Heart right ventricle (tissue), 16 donors: ENCODE data around the gene OPTC. TPM values are rescaled to one million over a fixed set of nuclear protein-coding genes. Genes with fewer than 3 reads are reported as not detected.

ENCODE experiments used
- ATAC-seq, 8 donors: fragments of 200-7000 bp; cut with Tn5 transposase; one replicate each; pipeline ENCODE4 v1.9.1; 2020; ENCODE audit warnings: mild to moderate bottlenecking in 8 of 8, moderate library complexity in 8 of 8, moderate number of reproducible peaks in 1 of 8
- DNase-seq, 2 donors: peaks; one replicate each; pipeline ENCODE4 v3.0.0-alpha.2; 2020
- H3K27ac ChIP-seq, 10 donors: fragments of 200-600 bp; sonication (generic) in 2 of 10; one replicate each; pipeline versions ENCODE4 v1.5.0 to v1.8.0; 2020 to 2022; ENCODE audit warnings: mild to moderate bottlenecking in 3 of 10
- H3K27me3 ChIP-seq, 7 donors: fragments of 200-600 bp; one replicate each; pipeline ENCODE4 v1.8.0; 2021 to 2022; ENCODE audit warnings: mild to moderate bottlenecking in 2 of 7
- H3K36me3 ChIP-seq, 9 donors: fragments of 200-600 bp; sonication (generic) in 1 of 9; one replicate each; pipeline versions ENCODE4 v1.5.0 to v1.8.0; 2020 to 2022; ENCODE audit warnings: mild to moderate bottlenecking in 2 of 9
- H3K4me1 ChIP-seq, 9 donors: fragments of 200-600 bp; sonication (generic) in 1 of 9; one replicate each; pipeline versions ENCODE4 v1.5.0 to v1.8.0; 2020 to 2022; ENCODE audit warnings: mild to moderate bottlenecking in 4 of 9
- H3K4me3 ChIP-seq, 10 donors: fragments of 200-600 bp; sonication (generic) in 2 of 10; one replicate each; pipeline versions ENCODE4 v1.5.0 to v1.8.0; 2020 to 2022; ENCODE audit warnings: mild to moderate bottlenecking in 7 of 10, moderate library complexity in 2 of 10
- H3K9me3 ChIP-seq, 11 donors: fragments of 200-600 bp in 10 of 11; sonication (generic) in 2 of 11; one replicate each; pipeline versions ENCODE4 v1.5.0 to v1.8.0; 2013 to 2022; ENCODE audit warnings: mild to moderate bottlenecking in 2 of 11, control low read depth in 1 of 11, moderate library complexity in 1 of 11
- CTCF ChIP-seq, 9 donors: fragments of 200-600 bp; sonication (generic) in 2 of 9; IDR thresholded peaks; one replicate each; pipeline versions ENCODE4 v1.5.0 to v1.8.0; 2021 to 2022; ENCODE audit warnings: antibody characterized with exemption in 9 of 9, mild to moderate bottlenecking in 5 of 9, moderate library complexity in 1 of 9
- WGBS, 2 donors: extraction: QIAGEN DNeasy Blood & Tissue Kit; methylation state at CpG; one replicate each; pipeline ENCODE4 v1.1.7; 2013; ENCODE audit warnings: inconsistent platforms in 1 of 2; 5-methylcytosine and 5-hydroxymethylcytosine counted together
- intact Hi-C, 10 donors: fragments of 100-400 bp; cut with DNase I; formaldehyde crosslinking; loops; one replicate each; pipeline versions ENCODE4 v1.11.1 to v1.14.2; 2022
- polyA plus RNA-seq, 2 donors: library from polyadenylated mRNA; stranded (reverse); fragments of 200-250 nt; gene quantifications; one replicate each; pipeline ENCODE4 v1.2.3, GENCODE V29; 2013
- total RNA-seq, 10 donors: library from RNA; stranded (reverse); fragmentation: NEBNext Ultra II Directional in 3 of 10; extraction: Animal tissue kit (Norgen Biotek cat#: 25700) in 3 of 10; gene quantifications; one replicate each; pipeline versions ENCODE4 v1.2.1 to v1.2.4, GENCODE V29; 2021 to 2023
- donor health status: Arrhythmogenic right ventricular cardiomyopathy.
- donor health status: ischemic (EF 13 %, LVEDD 7.1; RV severe dilation, severe dysfunction).
- donor health status: healthy with polysubstance abuse.
- donor health status: DM: no; HTN: yes; CAD: no.
- donor health status: DM: no; HTN: no; CAD: no.
- donor health status: ischemic (EF 25% LVEDD 6.9; RV normal size, moderate dysfunction).
- donor health status: ischemic (EF 25% LVEDD 5.7; RV mildly dilated, moderate dysfunction).
- donor health status: healthy.
- donor health status: DM: yes; HTN: yes; CAD: no.
- donor health status: Ischemic cardiomyopathy.
- donor health status: ischemic (EF 35%, LVEDD 5.7; RV mildly dilated, moderate dysfunction).
- donor health status: nonischemic (EF 11% LVEDD 7.7; RV severe dilation, severe dysfunction).
- donor health status: DM: yes; HTN: yes; CAD: no.
- donor health status: PGD.
- donor health status: ischemic (EF 29% LVEDD 5.4; RV normal size, mild dysfunction).
- donor health status: nonischemic (EF 23%, LVEDD 6.1; RV moderate dilation, normal function).

Gene OPTC
- total and polyA plus RNA-seq, 12 donors, result not detected

GRCh38 chr1:203524152-203524551 is 30.2 kb downstream of the OPTC start:
- 57 to 59% methylated on average over 4 of the region's 4 CpGs for WGBS, 2 donors
- H3K27ac ChIP-seq, result peak overlapping the region in 3 of 10 donors; percentile 16 to 50 (median 40)
- H3K27me3 ChIP-seq, result no peaks in the 10 kb centered on the region
- H3K4me1 ChIP-seq, result peaks cover 14 to 57% (median 29%) of the 10 kb centered on the region in 9 donors
- intact Hi-C loops, result no loop called here
- TF ChIP-seq CTCF (IDR thresholded peaks at IDR 0.05), result no peak
- ATAC-seq, result peak in 5 of 8 donors; percentile 22 to 58 (median 54)
- DNase-seq, result no peak
- H3K9me3 ChIP-seq, result no peaks in the 10 kb centered on the region
- no peak overlapping the region for H3K4me3 ChIP-seq
- no peaks in the 10 kb centered on the region for H3K36me3 ChIP-seq

GRCh38 chr1:203524824-203525223 is 30.9 kb downstream of the OPTC start:
- no peak for TF ChIP-seq CTCF (IDR thresholded peaks at IDR 0.05)
- intact Hi-C loops, result no loop called here
- ATAC-seq, result peak in 1 of 8 donors; percentile 3
- Histone ChIP-seq H3K4me1 (peaks cover 14 to 57% (median 29%) of the 10 kb centered on the region in 9 donors), H3K27ac (peak overlapping the region in 2 of 10 donors; percentile 40 to 50), H3K36me3 (no peaks in the 10 kb centered on the region), H3K4me3 (no peak overlapping the region), H3K27me3 (no peaks in the 10 kb centered on the region), H3K9me3 (no peaks in the 10 kb centered on the region)
- 84 to 87% methylated on average over 4 of the region's 4 CpGs for WGBS, 2 donors
- no peak for DNase-seq

DNA sequence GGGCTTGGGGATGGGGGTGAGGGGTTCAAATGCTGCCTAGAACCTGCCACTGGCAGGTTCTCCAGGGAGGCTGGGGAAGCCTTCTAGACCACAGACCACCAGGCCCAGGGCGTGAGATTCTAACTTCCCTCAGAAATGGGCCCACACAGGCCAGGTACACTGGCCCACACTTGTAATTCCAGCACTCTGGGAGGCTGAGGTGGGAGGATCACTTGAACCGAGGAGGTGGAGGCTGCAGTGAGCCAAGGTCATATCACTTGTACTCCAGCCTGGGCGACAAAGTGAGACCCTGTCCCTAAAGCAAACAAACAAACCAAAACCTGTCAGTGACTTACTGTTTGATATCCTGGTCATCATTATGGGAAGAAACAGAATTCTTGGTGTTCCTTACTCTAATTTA is 31.7 kb downstream of the OPTC start:
- Histone ChIP-seq H3K4me3 (no peak overlapping the region), H3K27ac (no peak overlapping the region), H3K9me3 (no peaks in the 10 kb centered on the region), H3K36me3 (no peaks in the 10 kb centered on the region), H3K4me1 (peaks cover 14 to 49% (median 28%) of the 10 kb centered on the region in 9 donors), H3K27me3 (no peaks in the 10 kb centered on the region)
- DNase-seq, result no peak
- intact Hi-C loops, result no loop called here
- no peak for TF ChIP-seq CTCF (IDR thresholded peaks at IDR 0.05)
- no peak for ATAC-seq
- 92 to 95% methylated on average over 3 of the region's 3 CpGs for WGBS, 2 donors

GRCh38 chr1:203526130-203526529 is 32.2 kb downstream of the OPTC start:
- Histone ChIP-seq H3K36me3 (no peaks in the 10 kb centered on the region), H3K27ac (no peak overlapping the region), H3K4me3 (no peak overlapping the region), H3K4me1 (peaks cover 14 to 45% (median 26%) of the 10 kb centered on the region in 9 donors), H3K9me3 (no peaks in the 10 kb centered on the region), H3K27me3 (no peaks in the 10 kb centered on the region)
- intact Hi-C loops, result no loop called here
- WGBS, 2 donors, result 93 to 95% methylated on average over 5 of the region's 5 CpGs
- ATAC-seq, result no peak
- no peak for DNase-seq
- TF ChIP-seq CTCF (IDR thresholded peaks at IDR 0.05), result no peak
